ENCODE data around the gene ARF6.
"Not testable (repeated sequence)": the region's sequence is repeated elsewhere in the genome, so short reads cannot be mapped to it uniquely, and the experiment has no call there.

ARF6 gene

DNA sequence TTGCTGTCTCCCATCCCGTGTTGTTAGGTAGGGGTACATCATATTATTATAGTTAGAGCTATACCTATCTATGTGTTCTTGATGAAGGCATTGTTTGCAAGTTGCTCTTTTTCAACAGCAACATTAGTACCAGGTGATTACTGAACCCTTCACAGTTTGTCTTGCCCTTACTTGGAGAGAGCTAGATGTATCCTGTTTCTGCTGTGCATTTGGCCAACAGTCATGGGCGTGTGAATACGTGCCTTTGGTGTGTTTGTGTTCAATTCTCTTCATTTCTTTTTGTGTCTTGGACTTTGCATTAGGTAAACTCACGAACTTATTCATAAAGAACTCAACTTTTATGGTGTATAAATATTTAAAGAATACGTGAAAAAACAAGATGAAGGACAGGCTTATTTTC lies 14.3 kb downstream of the ARF6 start:
- no peak for DNase-seq (ENCODE audit: low spot score)

DNA sequence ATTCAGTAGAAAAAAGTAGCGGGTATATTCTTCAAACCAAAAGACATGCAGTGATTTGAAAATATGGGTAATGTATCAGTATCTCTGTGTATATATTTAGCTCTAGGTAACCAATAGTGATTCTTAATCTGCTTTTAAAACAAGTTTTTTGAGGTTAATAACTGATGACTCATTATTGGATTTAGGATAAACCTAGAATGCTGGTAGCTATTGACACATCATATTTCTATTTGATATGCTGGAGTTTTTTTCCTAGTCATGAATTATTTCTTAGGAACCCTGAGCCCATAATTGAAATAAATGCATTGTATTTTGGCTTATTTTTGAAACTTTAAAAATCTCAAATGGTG lies 15.5 kb downstream of the ARF6 start:
- DNase-seq (ENCODE audit: low spot score) = no peak

DNA sequence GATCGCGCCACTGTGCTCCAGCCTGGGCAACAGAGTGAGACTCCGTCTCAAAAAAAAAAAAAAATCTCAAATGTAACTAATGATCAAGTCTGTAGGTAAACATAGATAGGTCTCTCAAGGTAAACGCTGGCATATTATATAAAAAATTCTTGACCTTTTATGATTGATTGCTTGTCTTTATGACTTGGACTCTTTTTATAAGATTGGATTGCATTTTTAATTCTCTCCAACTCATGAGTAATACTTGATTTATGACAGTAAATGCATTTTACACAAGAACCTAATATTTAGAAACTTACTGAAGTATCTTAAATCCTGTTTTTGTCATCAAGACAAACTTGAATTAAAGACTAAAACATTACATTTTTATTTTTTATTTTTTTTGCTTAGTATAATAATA lies 16.1 kb downstream of the ARF6 start:
- DNase-seq (ENCODE audit: low spot score) = no peak

DNA sequence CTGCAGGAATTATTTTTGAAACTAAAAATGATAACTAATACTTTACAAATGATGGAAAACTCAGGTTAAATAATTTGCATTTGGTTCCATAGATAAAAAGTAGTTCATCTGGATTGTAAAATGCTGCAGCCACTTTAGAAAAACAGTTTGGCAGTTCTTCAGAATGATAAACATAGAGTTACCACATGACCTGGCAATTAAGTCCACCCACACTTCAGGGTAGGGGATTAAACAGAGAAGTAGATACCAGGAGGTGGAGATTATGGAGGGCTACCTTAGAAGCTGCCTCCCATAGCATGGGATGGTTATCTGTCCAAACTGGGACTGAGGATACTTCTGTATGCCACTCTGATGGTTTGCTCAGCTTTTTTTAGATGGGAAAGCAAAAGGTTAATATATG lies 22.2 kb downstream of the ARF6 start:
- no peak for DNase-seq (ENCODE audit: low spot score)

DNA sequence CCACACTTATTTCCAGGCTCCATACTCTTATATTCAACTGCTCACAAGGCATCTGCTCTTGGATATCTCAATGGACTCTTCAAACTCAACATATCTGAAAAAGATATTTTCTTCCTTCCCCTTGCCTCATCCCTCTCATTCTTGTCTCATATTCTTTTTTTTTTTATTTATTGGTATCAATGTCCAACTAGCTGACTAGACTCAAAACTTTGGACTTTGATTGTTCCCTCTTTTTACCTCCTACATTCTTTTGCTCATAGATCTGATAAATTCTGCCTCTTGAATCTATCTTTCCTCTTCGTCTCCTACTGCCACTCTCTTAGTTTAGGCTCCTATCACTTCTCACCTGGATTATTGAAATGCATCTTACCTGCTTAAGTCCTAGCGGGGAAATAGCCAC lies 25.8 kb downstream of the ARF6 start:
- no peak for DNase-seq (ENCODE audit: low spot score)

DNA sequence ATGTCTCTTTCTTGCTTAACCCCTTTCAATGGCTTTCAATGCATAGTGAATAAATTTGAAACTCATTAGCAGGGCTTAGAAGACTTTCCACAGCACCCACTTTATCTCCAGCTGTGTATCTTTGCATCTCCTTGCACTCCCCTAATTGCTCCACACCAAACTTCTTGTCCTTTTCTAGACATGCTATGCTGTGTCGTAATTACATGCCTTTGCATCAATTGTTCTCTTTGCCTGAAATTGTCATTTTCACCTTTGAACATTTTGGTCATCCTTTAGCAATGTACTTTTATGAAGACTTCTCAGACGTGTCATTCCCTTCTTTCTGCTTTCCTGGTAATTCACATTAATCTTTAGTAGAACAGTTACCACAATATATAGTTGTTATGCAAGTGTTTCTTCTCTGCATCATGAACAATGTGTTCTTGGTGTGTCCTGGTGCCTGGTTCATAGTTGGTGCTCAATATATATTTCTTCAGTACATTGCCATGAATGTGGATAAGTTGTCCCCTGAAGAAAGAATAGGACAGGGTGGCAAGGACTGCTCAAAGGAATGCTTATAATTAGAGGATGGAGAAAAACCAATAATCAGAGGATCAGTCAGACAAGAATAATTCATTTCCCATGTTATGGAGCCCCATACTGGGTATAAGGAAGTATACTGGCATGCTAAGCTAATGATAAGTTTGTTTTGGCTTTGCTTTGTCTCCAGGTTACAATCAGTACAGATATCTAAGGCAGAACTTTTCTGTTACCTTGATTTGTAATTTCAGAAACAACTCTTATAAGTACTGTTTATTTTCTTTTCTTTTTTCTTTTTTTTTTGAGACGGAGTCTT lies 27.2 kb downstream of the ARF6 start:
- no peak for DNase-seq (ENCODE audit: low spot score)

DNA sequence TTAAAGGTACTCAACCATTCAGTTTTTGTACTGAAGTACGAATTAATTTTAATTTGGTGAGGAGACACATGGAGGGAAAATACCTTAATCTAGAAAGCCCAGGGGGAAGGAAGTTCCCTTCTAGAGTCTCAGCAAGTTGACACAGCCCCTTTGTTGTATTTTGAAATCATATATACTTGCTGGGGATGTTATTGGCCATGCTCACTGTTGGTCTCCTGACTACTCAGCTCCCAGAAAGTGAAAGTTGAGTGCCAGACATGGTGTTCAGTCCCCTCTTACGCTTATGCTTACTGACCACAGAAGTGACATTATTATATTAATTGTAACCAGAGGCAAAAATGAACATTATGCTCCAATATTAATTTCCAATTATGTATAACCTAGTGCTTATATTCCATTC lies 28.1 kb downstream of the ARF6 start:
- no peak for DNase-seq (ENCODE audit: low spot score)

DNA sequence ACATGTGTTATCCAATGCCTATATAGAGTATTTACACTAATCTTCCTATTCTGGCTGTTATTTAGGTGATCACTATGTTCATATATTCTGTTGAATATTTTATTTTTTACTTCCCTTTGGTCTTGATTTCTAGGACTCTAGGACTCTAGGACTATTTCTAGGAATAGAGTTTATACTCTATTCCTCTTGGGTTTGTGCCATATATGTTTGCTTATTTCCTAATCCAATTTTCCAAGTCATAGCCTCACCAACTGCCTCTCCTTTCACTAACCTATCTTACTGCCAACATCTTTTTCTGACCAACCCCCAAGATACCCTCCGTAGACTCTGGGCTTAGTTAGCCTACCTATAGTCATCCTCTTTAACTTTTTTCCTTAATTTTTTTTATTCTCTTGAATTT lies 28.5 kb downstream of the ARF6 start:
- DNase-seq (ENCODE audit: low spot score) = no peak

DNA sequence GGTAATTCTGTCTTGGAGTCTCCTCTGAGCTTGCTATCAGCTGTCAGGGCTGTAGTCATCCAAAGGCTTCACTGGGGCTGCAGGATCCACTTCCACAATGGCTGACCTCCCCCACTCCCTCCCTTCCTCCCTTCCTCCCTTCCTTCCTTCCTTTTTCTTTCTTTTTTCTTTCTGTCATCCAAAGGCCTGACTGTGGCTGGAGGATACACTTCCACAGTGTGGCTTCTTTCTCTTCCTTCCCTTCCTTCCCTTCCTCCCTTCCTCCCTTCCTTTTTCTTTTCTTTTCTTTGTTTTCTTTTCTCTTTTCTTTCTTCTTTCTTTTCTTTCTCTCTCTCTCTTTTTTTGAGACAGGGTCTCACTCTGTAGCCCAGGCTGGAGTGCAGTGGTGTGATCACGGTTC lies 30.6 kb downstream of the ARF6 start:
- DNase-seq (ENCODE audit: low spot score) = no peak

DNA sequence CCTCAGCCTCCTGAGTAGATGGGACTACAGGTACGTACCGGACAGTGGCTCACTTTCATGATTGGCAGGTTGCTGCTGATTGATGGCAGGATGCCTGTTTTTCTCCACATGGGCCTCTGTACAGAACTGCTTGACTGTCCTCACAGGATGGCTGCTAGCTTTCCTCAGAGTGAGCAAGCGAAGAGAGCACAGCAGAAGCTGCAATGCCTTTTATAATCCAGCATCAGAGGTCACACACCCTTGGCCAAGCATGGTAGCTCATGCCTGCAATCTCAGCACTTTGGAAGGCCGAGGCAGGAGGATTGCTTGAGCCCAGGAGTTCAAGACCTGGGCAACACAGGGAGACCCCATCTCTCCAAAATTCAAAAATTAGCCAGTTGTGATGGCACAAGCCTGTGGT lies 31.0 kb downstream of the ARF6 start:
- DNase-seq (ENCODE audit: low spot score) = no peak

DNA sequence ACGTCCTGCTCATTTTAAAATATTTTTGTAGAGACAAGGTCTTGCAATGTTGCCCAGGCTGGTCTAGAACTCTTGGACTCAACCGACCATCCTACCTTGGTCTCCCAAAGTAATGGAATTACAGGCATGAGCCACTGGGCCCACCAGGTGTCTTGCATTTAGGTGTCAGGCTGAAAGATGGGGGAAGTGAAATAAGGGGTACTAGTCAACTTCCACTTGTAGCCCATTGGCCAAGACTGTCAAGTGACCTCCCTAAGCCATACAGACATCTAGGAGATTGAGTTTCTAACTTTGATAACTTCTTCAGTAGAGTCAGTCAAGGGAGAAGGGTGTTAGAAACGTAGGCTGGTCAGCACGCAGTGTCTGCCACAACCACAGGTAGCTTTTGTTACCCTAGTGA lies 32.0 kb downstream of the ARF6 start:
- no peak for DNase-seq (ENCODE audit: low spot score)

DNA sequence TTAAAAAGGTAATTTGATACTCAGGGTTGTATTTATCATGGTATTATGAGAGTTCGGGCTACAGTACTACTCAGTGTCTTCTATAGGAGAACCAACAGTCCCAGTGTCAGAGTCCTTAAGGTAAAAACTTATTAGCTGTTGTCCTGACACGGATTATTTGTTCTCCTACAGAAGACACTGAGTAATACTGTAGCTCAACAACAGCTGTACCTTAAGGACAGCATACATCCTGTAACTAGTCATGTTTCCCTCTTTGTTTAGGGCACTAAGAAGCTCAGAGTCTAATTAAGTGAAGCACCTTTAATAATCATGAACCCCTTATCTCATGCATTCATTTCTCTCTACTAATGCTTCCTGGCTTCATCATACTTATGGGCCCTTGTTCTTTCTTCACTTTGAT lies 33.9 kb downstream of the ARF6 start:
- no peak for DNase-seq (ENCODE audit: low spot score)

DNA sequence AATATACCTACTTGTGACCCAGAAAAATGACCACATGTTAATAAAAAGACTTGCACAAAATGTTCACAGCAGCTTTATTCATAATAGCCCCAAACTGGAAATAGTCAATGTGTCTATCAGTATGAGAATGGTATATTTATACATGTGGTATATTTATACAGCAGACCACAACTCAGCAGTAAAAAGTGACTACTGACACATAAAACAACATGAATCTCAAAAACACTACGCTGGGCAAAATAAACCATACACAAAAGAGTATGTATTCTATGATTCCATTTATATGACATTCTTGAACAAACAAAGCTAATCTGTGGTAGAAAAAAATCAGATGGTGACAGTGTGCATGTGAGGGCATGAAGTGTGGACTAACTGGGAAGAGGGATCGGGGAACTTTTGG lies 35.1 kb downstream of the ARF6 start:
- no peak for DNase-seq (ENCODE audit: low spot score)

DNA sequence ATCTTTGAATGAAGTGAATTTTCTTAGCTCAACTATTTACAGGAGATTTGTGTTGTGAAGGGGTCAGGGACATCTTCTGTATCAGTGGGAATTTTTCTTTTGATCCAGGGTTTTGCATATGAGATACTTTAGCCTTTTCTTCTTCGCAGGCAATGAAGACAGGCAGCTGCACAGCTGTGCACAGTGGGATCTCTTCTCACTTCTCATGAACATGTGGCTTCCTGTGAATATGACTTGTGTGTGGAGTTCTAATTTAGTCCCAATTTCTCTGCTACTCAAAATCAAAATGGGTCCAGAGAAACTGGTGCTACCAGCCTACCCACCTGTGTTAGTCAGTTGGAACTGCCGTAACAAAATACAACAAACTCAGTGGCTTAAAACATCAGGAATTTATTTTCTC lies 37.8 kb downstream of the ARF6 start:
- DNase-seq (ENCODE audit: low spot score) = no peak

DNA sequence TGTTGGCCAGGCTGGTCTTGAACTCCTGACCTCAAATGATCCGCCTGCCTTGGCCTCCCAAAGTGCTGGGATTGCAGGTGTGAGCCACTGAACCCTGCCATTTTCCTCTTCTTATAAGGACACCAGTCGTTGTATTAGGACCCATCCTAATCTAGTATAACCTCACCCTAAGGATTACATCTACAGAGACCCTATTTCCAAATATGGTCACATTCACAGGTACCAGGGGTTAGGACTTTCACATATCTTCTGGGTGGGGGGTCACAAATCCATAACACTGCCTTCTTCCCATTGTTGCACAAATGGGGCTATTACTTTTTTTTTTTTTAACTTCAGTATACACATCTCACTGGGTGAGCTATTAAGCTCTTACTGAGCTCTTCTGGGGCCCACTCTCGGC lies 38.6 kb downstream of the ARF6 start:
- no peak for DNase-seq (ENCODE audit: low spot score)

DNA sequence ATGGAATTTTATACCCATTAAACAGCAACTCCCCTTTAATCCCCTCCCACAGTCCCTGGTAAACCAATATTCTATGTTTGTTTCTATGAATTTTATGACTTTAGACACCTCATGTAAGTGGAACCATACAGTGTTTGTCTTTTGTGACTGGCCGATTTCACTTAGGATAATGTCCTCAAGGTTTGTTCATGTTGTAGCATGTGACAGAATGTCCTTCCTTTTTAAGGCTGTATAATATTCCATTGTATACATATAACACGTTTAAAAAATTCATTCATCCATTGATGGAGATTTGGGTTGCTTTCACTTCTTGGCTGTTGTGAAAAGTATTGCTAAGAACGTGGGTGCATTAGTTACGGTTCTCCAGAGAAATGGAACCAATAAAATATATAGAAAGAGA lies 40.2 kb downstream of the ARF6 start:
- no peak for DNase-seq (ENCODE audit: low spot score)

DNA sequence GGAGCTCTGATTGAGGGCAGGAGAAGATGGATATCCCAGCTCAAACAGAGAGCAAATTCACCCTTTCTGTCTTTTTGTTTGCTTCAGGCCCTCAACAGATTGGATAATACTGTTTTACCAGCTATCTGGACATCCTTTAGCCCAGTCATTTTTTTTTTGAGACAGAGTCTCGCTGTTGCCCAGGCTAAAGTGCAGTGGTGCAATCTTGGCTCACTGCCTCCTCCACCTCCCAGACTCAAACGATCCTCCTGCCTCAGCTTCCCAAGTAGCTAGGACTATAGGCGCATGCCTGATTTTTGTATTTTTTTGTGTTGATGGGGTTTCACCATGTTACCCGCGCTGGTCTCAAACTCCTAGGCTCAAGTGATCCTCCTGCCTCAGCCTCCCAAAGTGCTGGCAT lies 40.8 kb downstream of the ARF6 start:
- no peak for DNase-seq (ENCODE audit: low spot score)

DNA sequence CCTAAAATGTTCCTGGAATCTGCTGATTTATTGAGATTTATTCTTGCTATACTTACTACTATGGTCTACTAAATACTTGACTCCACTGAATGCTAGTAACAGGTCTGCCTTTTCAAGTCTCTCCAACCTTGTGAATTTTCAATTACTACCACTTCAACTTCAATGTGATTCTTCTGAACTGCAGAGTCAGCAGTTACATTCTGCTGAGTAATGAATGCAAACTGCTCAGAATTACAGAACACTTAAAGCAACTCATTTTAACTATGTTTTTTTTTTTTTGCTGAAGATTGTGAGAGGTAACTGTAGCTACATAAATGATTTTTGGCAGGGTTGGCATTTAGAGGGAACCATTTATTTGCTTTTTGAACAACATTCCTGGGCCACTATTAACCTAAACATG lies 41.8 kb downstream of the ARF6 start:
- no peak for DNase-seq (ENCODE audit: low spot score)

DNA sequence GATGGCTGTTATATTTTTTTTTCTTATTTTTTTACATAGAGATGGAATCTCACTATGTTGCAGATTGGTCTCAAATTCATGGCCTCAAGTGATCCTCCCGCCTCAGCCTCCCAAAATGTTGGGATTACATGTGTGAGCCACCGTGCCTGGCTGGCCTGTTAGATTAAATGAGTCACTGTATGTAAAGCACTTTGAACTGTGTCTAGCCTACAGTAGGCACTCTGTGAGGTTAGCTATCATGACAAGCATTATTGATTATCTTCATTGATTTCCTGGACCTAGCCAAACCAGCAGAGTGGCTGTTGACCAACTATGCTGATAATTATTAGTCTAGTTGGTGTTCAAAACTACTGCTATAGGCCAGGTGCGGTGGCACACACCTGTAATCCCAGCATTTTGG lies 42.6 kb downstream of the ARF6 start:
- no peak for DNase-seq (ENCODE audit: low spot score)

DNA sequence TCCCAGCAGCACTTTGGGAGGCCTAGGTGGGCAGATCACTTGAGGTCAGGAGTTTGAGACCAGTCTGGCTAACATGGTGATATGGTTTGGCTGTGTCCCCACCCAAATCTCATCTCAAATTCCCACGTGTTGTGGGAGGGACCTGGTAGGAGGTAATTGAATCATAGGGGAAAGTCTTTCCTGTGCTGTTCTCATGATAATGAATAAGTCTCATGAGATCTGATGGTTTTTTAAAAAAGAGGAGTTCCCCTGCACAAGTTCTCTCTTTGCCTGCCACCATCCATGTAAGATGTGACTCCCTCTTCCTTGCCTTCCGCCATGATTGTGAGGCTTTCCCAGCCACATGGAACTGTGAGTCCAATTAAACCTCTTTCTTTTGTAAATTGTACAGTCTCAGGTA lies 43.4 kb downstream of the ARF6 start:
- DNase-seq (ENCODE audit: low spot score) = not testable (repeated sequence)

DNA sequence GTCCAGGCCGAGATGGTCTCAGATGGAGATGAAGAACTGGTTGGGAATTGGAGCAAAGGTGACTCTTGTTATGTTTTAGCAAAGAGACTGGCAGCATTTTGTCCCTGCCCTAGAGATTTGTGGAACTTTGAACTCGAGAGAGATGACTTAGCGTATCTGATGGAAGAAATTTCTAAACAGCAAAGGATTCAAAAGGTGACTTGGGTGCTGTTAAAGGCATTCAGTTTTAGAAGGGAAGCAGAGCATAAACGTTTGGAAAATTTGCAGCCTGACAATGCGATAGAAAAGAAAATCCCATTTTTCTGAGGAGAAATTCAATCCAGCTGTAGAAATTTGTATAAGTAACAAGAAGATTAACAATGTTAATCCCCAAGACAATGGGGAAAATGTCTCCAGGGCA lies 44.0 kb downstream of the ARF6 start:
- DNase-seq (ENCODE audit: low spot score) = not testable (repeated sequence)

DNA sequence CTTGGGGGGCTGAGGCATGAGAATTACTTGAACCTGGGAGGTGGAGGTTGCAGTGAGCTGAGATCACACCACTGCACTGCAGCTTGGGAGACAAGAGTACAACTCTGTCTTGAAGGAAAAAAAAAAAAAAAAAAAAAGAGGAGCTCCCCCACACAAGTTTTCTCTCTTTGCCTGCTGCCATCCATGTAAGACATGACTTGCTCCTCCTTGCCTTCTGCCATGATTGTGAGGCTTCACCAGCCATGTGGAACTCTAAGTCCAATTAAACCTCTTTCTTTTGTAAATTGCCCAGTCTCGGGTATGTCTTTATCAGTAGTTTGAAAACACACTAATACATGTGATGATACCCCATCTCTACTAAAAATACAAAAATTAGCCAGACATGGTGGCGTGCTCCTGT lies 46.3 kb downstream of the ARF6 start:
- not testable (repeated sequence) for DNase-seq (ENCODE audit: low spot score)

DNA sequence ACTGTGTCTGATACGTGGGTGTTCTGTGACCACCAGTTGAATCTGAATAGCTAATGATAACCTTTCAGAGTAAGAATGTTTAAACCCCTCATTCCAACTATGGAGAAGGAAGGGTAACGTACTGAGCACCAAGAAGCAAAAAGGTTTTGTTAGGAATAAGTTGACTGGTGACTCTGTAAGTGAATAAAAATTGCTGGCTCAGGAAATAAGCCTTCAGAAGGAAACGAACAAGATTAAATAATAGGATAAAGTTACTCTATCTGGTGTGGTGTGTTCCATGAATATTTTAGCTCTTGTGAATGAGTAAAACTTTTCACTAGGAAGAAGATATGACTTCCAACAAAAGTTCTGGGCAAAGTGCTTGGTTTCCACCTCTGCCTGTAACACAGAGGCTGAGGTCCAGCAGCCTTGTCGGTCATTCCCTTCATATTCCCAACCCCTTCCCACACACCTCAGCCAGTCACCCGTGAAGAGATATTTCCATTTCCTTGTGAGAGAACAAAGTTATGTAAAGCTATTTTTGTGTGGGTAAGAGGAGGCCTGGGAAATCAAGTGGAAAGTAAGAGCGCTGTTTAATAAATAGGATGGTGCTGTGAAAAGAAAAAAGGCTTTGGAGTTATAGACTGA lies 47.1 kb downstream of the ARF6 start:
- DNase-seq (ENCODE audit: low spot score) = no peak

DNA sequence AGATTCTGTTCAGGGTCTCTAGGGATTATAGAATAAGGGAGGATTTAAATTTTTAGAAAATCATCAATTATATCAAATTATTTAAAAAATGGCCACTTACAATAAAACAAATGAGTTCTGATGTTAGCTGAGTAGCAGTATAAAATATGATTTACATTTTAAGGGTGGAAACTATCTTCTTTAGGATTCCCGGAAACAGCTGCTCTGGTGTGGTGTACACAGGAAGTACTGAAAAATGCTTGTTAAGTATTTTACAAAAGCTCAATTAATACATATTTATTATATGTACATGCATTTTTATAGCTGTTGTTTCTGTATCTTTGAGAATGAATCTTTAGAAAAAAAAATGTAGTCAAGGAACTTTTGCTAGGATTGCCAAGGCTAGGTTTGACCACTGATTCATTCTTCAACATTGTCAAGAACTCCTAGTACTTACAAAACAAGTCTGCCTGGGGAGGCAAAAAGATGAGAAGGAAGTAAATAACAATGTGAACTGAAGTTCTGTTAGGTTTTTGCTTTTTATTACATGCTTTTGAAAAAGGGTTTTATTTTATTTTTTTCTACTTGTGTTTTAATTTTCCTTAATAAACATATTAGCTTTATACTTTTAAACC lies 48.0 kb downstream of the ARF6 start:
- no peak for DNase-seq (ENCODE audit: low spot score)

Measured in COLO829 (cell line).